Measurements from ENCODE around the gene TST. TPM values are rescaled to one million over a fixed set of nuclear protein-coding genes. Genes with fewer than 3 reads are reported as not detected.

The TST gene
- total RNA-seq, 1 experiment from 2014 or later, result 44.9 TPM

DNA sequence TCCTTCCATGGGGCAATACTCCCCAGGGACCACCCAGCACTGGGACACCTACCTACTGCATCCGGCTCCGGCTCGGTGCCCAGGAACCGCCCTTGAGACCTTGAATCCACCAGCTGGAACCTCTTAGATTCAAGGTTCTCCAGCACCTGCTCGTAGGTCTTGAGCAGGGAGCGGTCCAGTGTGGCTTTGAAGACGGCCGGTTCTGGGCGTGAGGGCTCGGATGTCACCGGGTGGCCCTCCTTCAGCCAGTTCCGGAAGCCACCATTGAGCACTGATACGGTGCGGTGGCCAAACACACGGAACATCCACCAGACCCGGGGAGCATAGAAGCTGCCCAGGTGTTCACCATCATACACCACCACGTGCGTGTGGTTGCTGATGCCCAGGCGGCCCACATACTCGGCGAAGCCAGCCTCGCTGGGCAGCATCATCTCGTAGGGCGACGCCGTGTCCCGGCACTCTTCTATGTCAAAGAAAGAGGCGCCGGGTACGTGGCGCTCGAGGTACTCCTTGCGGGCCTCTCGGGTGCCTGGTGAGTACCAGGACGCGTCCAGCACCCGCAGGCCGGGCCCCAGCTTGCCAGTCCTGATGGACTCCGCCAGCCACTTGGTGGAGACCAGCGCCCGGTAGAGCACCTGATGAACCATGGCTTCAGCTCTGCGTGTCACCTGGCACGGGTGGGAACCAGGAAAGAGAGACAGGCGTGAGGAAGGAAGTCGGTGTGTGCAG lies 997 bp downstream of the TST start:
- H3K27me3 ChIP-seq (replicated peaks; ENCODE audit: control insufficient read depth, insufficient read depth, low read length), result no peaks in the 10 kb centered on the region; the same call in 1 of the 2 replicates
- peak overlapping the region; percentile 70 for H3K4me3 ChIP-seq (ENCODE audit: low read depth, low read length)
- no TSS peak for BruUV-seq (replicated peaks)
- no peaks in the 10 kb centered on the region for H3K9me3 Mint-ChIP-seq (ENCODE audit: unreplicated experiment)
- DNase-seq, result no peak
- no peak for TF ChIP-seq CTCF (IDR thresholded peaks at IDR 0.05; ENCODE audit: insufficient read depth in 1 of 2, low read depth in 1 of 2, low read length in 1 of 2, severe bottlenecking in 1 of 2, unreplicated experiment in 1 of 2)
- no peaks in the 10 kb centered on the region for H3K9me3 ChIP-seq
- H3K36me3 ChIP-seq (ENCODE audit: control insufficient read depth, insufficient read depth, low read length), result peaks cover 2% of the 10 kb centered on the region
- H3K27me3 Mint-ChIP-seq (ENCODE audit: insufficient read depth, unreplicated experiment), result no peaks in the 10 kb centered on the region
- H3K27ac Mint-ChIP-seq (ENCODE audit: unreplicated experiment), result peak overlapping the region; percentile 78
- ChIA-PET CTCF (interaction anchor here (1.5 to 4.9 kb wide), 3 partner anchors 13 to 33 kb away, joined by 4 to 29 read pairs (median 15); partner anchors contain the start of gene KCTD17), POLR2A (interaction anchor here (1.0 to 2.5 kb wide), 3 partner anchors 14 to 174 kb away, joined by 3 to 39 read pairs (median 17); no protein-coding TSS in a partner anchor)
- intact Hi-C loops (cut with micrococcal nuclease; ENCODE audit: unreplicated experiment), result no loop called here
- H3K36me3 Mint-ChIP-seq (ENCODE audit: insufficient read depth, unreplicated experiment), result peaks cover 22% of the 10 kb centered on the region
- peak overlapping the region; percentile 96 for H3K4me3 Mint-ChIP-seq (ENCODE audit: unreplicated experiment)
- no peaks in the 10 kb centered on the region for H3K4me1 Mint-ChIP-seq (ENCODE audit: low read depth, unreplicated experiment)
- peaks cover 16% of the 10 kb centered on the region; the same call in 1 of the 2 replicates for H3K4me1 ChIP-seq

- Mint-ChIP-seq H3K27ac (ENCODE audit: unreplicated experiment) (no peak overlapping the region), H3K4me1 (ENCODE audit: low read depth, unreplicated experiment) (no peaks in the 10 kb centered on the region), H3K36me3 (ENCODE audit: insufficient read depth, unreplicated experiment) (peaks cover 22% of the 10 kb centered on the region), H3K9me3 (ENCODE audit: unreplicated experiment) (no peaks in the 10 kb centered on the region), H3K27me3 (ENCODE audit: insufficient read depth, unreplicated experiment) (no peaks in the 10 kb centered on the region), H3K4me3 (ENCODE audit: unreplicated experiment) (peak overlapping the region; percentile 96)
- intact Hi-C loops (cut with micrococcal nuclease; ENCODE audit: unreplicated experiment), result no loop called here
- peaks cover 16% of the 10 kb centered on the region; the same call in 1 of the 2 replicates for H3K4me1 ChIP-seq
- no peaks in the 10 kb centered on the region; the same call in 1 of the 2 replicates for H3K27me3 ChIP-seq (replicated peaks; ENCODE audit: control insufficient read depth, insufficient read depth, low read length)
- H3K36me3 ChIP-seq (ENCODE audit: control insufficient read depth, insufficient read depth, low read length), result peaks cover 2% of the 10 kb centered on the region
- no peak for TF ChIP-seq CTCF (IDR thresholded peaks at IDR 0.05; ENCODE audit: insufficient read depth in 1 of 2, low read depth in 1 of 2, low read length in 1 of 2, severe bottlenecking in 1 of 2, unreplicated experiment in 1 of 2)
- no TSS peak for BruUV-seq (replicated peaks)
- no peak overlapping the region for H3K4me3 ChIP-seq (ENCODE audit: low read depth, low read length)
- H3K9me3 ChIP-seq, result no peaks in the 10 kb centered on the region
- POLR2A ChIA-PET, result interaction anchor here (0.6 to 2.5 kb wide), 2 partner anchors 15 to 19 kb away, joined by 8 to 39 read pairs; no protein-coding TSS in a partner anchor
- no peak for DNase-seq
- CTCF ChIA-PET, result interaction anchor here (4.9 kb wide), 1 partner anchor 14 kb away, joined by 29 read pairs; no protein-coding TSS in a partner anchor
Observed at GRCh38 chr22:37017356-37017755, 1.9 kb downstream of the TST start.

DNA sequence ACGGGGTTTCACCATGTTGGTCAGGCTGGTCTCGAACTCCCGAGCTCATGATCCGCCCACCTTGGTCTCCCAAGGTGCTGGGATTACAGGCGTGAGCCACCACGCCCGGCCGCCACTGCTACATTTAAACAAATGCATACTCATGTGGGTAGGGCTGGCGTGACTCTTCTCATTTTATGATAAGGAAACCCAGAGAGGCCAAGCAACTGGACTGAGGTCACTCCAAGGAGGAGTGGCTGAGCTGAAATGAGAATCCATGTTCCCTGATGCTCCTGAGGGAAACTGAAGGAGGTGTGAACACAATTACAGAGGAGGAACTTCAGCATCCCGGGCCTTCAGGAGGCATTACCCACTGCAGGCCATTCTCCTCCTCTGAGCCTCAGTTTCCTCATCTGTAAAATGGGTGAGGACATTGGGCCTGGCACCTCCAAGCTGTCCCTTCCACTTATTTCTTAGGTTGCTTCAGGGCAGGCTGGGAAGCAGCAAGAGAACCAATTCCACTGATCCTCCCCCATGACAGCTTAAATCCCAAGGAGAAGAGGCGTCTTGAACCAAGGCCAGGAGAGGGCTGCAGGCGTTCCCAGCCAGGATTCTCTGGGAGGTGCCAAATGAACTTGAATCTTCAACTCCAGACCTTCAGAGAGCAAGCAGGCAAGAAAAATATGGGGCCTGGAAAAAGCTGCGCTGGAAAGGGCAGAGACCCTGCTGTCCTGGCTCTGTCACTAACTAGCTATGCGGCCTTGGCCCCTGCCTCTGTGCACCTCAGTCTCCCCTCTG lies 2.9 kb downstream of the TST start:
- Mint-ChIP-seq H3K27ac (ENCODE audit: unreplicated experiment) (no peak overlapping the region), H3K4me3 (ENCODE audit: unreplicated experiment) (no peak overlapping the region), H3K4me1 (ENCODE audit: low read depth, unreplicated experiment) (no peaks in the 10 kb centered on the region), H3K9me3 (ENCODE audit: unreplicated experiment) (no peaks in the 10 kb centered on the region), H3K27me3 (ENCODE audit: insufficient read depth, unreplicated experiment) (no peaks in the 10 kb centered on the region), H3K36me3 (ENCODE audit: insufficient read depth, unreplicated experiment) (peaks cover 22% of the 10 kb centered on the region)
- CTCF ChIA-PET, result no interaction called here
- intact Hi-C loops (cut with micrococcal nuclease; ENCODE audit: unreplicated experiment), result no loop called here
- peaks cover 2% of the 10 kb centered on the region for H3K36me3 ChIP-seq (ENCODE audit: control insufficient read depth, insufficient read depth, low read length)
- no peak for DNase-seq
- POLR2A ChIA-PET, result interaction anchor here (1.3 kb wide), 1 partner anchor 16 kb away, joined by 3 read pairs; no protein-coding TSS in a partner anchor
- peaks cover 16% of the 10 kb centered on the region; the same call in 1 of the 2 replicates for H3K4me1 ChIP-seq
- no peaks in the 10 kb centered on the region; the same call in 1 of the 2 replicates for H3K27me3 ChIP-seq (replicated peaks; ENCODE audit: control insufficient read depth, insufficient read depth, low read length)
- TF ChIP-seq CTCF (IDR thresholded peaks at IDR 0.05; ENCODE audit: insufficient read depth in 1 of 2, low read depth in 1 of 2, low read length in 1 of 2, severe bottlenecking in 1 of 2, unreplicated experiment in 1 of 2), result no peak
- no TSS peak for BruUV-seq (replicated peaks)
- H3K9me3 ChIP-seq, result no peaks in the 10 kb centered on the region
- H3K4me3 ChIP-seq (ENCODE audit: low read depth, low read length), result no peak overlapping the region
